Stimulated activated naive B cell treated with anti-CD40 and anti-IgM and Interleukin-4, amounts not matched to agents 10 μg/mL and 1 μg/mL and 100 μg/mL, for 72 hours (primary cell): Measurements from ENCODE around the gene RPLP1.

Experiments used
- ATAC-seq, 2 donors: fragments of 150-1000 bp; cut with Tn5 transposase; replicated peaks; 2 replicates each; pipeline ENCODE4 v1.10.0; 2021; ENCODE audit warnings: moderate library complexity in 1 of 2
- DNase-seq: peaks from one replicate; pipeline ENCODE4 v3.0.0; 2021
- H3K27ac Mint-ChIP-seq: one replicate; pipeline ENCODE4 v1.8.0; 2022; ENCODE audit warnings: mild to moderate bottlenecking, mixed read lengths
- H3K27me3 Mint-ChIP-seq, 2 donors: one replicate each; pipeline ENCODE4 v1.8.0; 2022; ENCODE audit warnings: mixed read lengths in 2 of 2
- H3K36me3 Mint-ChIP-seq, 2 donors: one replicate each; pipeline ENCODE4 v1.8.0; 2022; ENCODE audit warnings: mixed read lengths in 2 of 2, mild to moderate bottlenecking in 1 of 2
- H3K4me1 Mint-ChIP-seq, 2 donors: one replicate each; pipeline ENCODE4 v1.8.0; 2022; ENCODE audit warnings: mixed read lengths in 2 of 2, mild to moderate bottlenecking in 1 of 2
- H3K4me3 Mint-ChIP-seq, 2 donors: one replicate each; pipeline ENCODE4 v1.8.0; 2022; ENCODE audit warnings: mild to moderate bottlenecking in 2 of 2, mixed read lengths in 2 of 2, moderate library complexity in 1 of 2
- H3K9me3 Mint-ChIP-seq, 2 donors: one replicate each; pipeline ENCODE4 v1.8.0; 2022; ENCODE audit warnings: mixed read lengths in 2 of 2, mild to moderate bottlenecking in 1 of 2

Gene RPLP1

DNA sequence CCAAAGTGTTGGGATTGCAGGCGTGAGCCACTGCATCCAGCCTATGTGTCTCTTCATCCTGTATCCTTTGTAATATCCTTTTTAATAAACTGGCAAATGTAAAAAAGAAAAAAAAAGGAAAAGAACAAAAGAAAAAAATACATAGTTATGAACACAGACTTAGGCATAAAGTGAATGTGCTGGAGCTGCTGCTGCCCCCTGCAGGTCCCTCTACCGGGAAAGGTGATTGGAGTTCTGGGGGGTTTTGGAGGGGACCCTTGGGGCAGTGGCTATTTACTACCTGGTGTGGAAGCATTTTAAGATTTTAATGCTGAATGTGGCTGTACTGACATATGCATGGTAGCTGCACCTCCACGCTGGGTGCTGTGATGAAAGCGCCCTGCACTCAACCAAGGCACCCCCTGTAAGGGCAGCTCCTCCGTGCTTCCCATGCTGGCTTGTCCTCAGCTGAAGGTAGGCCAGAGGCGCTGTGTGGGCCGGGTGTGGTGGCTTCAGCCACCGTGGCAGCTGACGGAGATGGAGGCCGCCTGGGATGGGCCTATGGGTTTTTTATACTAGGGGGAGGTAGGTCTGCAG, 49.9 kb downstream of the RPLP1 start:
- Mint-ChIP-seq H3K27me3 (peaks cover 10 to 26% of the 10 kb centered on the region in 2 donors), H3K4me1 (peaks cover 0 to 7% of the 10 kb centered on the region in 2 donors), H3K4me3 (no peak overlapping the region), H3K36me3 (no peaks in the 10 kb centered on the region), H3K27ac (no peak overlapping the region), H3K9me3 (no peaks in the 10 kb centered on the region)
- ATAC-seq: no peak
- no peak for DNase-seq

DNA sequence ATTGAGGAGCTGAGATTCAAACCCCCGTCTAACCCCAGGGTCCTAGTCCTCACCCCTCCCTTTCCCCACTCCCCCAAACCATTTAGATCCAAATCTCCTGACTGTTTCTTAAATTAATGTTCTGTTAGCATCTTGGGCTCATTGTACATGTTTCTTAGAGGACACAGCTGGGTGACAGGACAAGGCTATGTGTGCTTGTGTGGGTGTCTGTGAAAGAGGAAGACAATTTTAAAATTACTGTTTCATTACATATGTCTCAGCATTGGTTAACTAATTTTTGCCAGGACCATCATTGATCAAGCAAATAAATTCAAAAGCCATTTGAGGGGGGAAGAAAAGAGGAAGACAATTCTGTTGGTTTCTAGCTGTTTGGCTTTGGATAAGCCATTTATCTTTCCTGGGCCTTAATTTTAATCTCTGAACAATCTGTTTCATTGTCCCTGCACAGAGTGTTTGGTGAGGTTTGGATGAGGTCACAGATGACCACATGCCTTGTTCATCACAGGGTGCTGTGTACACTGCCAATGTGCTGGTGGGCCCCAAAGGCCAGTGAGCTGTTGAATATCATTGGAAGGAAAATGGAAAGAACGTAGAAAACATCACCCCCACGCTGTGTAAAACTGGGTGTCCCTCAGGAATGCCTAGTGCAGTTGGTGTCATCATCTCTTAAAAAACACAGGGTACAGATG, 51.9 kb downstream of the RPLP1 start:
- Mint-ChIP-seq H3K27me3 (peaks cover 21 to 35% of the 10 kb centered on the region in 2 donors), H3K9me3 (no peaks in the 10 kb centered on the region), H3K4me3 (no peak overlapping the region), H3K4me1 (peaks cover 0 to 7% of the 10 kb centered on the region in 2 donors), H3K36me3 (no peaks in the 10 kb centered on the region), H3K27ac (no peak overlapping the region)
- ATAC-seq (peak; percentile 51 to 68), DNase-seq (no peak)
